Prostate gland (tissue), 2 donors: ENCODE measurements around the gene CMA1. TPM values are rescaled to one million over a fixed set of nuclear protein-coding genes. Genes with fewer than 3 reads are reported as not detected.
"Not testable (repeated sequence)": the region's sequence is repeated elsewhere in the genome, so short reads cannot be mapped to it uniquely, and the experiment has no call there.

ENCODE experiments used
- DNase-seq: peaks from one replicate; pipeline ENCODE4 v3.0.0-alpha.2; 2019; ENCODE audit warnings: low spot score
- H3K27ac ChIP-seq, 2 donors: fragments of 200-600 bp; sonication (generic); 2 replicates each; pipeline ENCODE4 v1.5.1; 2017 to 2019
- H3K27me3 ChIP-seq: fragments of 200-600 bp; sonication (generic); replicated peaks from 2 replicates; pipeline ENCODE4 v1.5.1; 2019; ENCODE audit not compliant: insufficient read depth
- H3K36me3 ChIP-seq, 2 donors: fragments of 200-600 bp; sonication (generic); 1 replicate in 1 of 2; 2 replicates in 1 of 2; pipeline versions ENCODE4 v1.5.1 to v1.8.1; 2017 to 2019
- H3K4me1 ChIP-seq: fragments of 200-600 bp; sonication (generic); replicated peaks from 2 replicates; pipeline ENCODE4 v1.5.1; 2019
- H3K4me3 ChIP-seq, 2 donors: fragments of 200-600 bp; sonication (generic); 2 replicates each; pipeline ENCODE4 v1.5.1; 2017 to 2019
- H3K9me3 ChIP-seq: fragments of 200-600 bp; sonication (generic); 2 replicates; pipeline ENCODE4 v1.5.1; 2017
- POLR2A ChIP-seq: fragments of 450-650 bp; IDR thresholded peaks from one replicate; pipeline ENCODE4 v1.6.1; 2016; ENCODE audit warnings: antibody characterized with exemption, mild to moderate bottlenecking
- POLR2AphosphoS5 ChIP-seq: sonication (generic); formaldehyde crosslinking; IDR thresholded peaks from one replicate; pipeline ENCODE4 v1.6.1; 2017; ENCODE audit warnings: antibody characterized with exemption
- WGBS: methylation state at CpG from one replicate; pipeline ENCODE4 v1.1.5; 2018; 5-methylcytosine and 5-hydroxymethylcytosine counted together
- intact Hi-C: fragments of 100-400 bp; cut with DNase I; formaldehyde crosslinking; loops from one replicate; pipeline ENCODE4 v1.14.2; 2022
- total RNA-seq, 2 donors: library from RNA; depleted of rRNA; stranded (reverse); fragments of >200 nt; gene quantifications; one replicate each; pipeline ENCODE4 v1.1.0, GENCODE V29; 2016
- TF ChIP-seq, protein P1 (sequence below), 4 experiments: fragments of 200-600 bp in 2 of 4; fragments of 450-650 bp in 2 of 4; sonication (generic) in 2 of 4; IDR thresholded peaks; 1 replicate in 3 of 4; 2 replicates in 1 of 4; pipeline ENCODE4 v1.5.1; 2016 to 2019; ENCODE audit warnings: antibody characterized with exemption in 4 of 4, mild to moderate bottlenecking in 2 of 4, moderate library complexity in 2 of 4

Gene CMA1
- total RNA-seq, 2 donors from 2014 or later = not detected

DNA sequence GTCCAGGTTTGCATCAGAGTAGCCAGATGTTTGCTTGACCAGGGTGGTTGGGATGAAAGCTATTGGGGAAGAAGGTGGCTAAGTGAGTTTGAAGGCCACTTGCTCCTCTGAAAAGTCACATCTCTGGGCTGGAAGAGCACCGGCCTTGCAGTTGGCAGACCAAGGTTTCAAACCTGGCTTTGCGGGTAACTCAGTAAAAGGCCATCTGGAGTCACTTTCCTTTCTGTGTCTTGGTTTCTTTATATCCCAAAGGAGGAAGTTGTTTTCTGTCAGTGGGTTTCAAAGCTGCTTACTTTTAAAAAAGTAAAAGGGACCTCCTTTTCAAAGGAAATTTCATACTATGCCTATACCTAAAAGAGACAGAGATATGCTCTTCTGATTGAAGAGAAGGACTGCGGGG is 26.2 kb upstream of the CMA1 start:
- WGBS = 69% methylated on average over 3 of the region's 3 CpGs
- intact Hi-C loops = no loop called here

DNA sequence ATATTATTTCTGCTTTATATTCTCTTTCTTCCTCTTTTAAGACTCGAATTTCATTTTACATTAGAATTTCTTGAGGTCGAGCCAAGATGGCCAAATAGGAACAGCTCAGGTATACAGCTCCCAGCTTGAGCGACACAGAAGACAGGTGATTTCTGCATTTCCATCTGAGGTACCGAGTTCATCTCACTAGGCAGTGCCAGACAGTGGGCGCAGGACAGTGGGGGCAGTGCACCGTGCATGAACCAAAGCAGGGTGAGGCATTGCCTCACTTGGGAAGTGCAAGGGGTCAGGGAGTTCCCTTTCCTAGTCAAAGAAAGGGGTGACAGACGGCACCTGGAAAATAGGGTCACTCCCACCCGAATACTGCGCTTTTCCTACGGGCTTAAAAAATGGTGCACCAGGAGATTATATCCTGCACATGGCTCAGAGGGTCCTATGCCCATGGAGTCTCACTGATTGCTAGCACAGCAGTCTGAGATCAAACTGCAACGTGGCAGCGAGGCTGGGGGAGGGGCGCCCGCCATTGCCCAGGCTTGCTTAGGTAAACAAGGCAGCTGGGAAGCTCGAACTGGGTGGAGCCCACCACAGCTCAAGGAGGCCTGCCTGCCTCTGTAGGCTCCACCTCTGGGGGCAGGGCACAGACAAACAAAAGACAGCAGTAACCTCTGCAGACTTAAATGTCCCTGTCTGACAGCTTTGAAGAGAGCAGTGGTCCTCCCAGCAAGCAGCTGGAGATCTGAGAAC is 18.0 kb upstream of the CMA1 start:
- WGBS = 74% methylated on average over 14 of the region's 15 CpGs
- intact Hi-C loops, H3K4me1 ChIP-seq: not testable (repeated sequence)

More for the DNA sequence above, 26.2 kb upstream of the CMA1 start:
- DNase-seq = no peak
- Histone ChIP-seq H3K36me3 (no peaks in the 10 kb centered on the region), H3K27me3 (no peaks in the 10 kb centered on the region), H3K4me1 (no peaks in the 10 kb centered on the region), H3K9me3 (no peaks in the 10 kb centered on the region), H3K27ac (no peak overlapping the region), H3K4me3 (no peak overlapping the region)
- no peak for TF ChIP-seq POLR2AphosphoS5
- TF ChIP-seq POLR2A = no peak
- TF ChIP-seq, protein P1, sequence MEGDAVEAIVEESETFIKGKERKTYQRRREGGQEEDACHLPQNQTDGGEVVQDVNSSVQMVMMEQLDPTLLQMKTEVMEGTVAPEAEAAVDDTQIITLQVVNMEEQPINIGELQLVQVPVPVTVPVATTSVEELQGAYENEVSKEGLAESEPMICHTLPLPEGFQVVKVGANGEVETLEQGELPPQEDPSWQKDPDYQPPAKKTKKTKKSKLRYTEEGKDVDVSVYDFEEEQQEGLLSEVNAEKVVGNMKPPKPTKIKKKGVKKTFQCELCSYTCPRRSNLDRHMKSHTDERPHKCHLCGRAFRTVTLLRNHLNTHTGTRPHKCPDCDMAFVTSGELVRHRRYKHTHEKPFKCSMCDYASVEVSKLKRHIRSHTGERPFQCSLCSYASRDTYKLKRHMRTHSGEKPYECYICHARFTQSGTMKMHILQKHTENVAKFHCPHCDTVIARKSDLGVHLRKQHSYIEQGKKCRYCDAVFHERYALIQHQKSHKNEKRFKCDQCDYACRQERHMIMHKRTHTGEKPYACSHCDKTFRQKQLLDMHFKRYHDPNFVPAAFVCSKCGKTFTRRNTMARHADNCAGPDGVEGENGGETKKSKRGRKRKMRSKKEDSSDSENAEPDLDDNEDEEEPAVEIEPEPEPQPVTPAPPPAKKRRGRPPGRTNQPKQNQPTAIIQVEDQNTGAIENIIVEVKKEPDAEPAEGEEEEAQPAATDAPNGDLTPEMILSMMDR (IDR thresholded peaks at IDR 0.05) = no peak

DNA sequence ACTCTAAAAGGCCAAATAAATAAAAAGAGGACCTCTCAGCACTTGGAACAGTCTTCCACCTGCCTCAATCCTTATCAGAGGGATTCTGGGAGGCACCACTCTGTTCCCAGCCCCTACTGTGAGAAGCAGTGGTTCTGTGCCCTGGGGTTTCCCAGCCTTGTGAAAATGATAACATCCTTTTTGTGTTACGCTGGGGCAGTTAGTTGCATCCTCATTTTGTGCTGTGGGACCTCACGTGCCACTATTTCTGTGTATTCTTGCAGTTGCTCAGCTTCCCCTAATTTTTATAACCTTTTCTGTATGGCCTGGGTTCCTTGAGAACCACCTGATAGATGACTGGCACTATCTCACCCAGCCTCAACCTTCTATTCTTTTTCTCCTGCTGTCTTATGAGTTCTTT is 10.8 kb upstream of the CMA1 start:
- no peaks in the 10 kb centered on the region for H3K9me3 ChIP-seq
- TF ChIP-seq POLR2A = no peak
- TF ChIP-seq, protein P1 (IDR thresholded peaks at IDR 0.05) = no peak
- no peak for TF ChIP-seq POLR2AphosphoS5
- H3K4me1 ChIP-seq = no peaks in the 10 kb centered on the region
- no peaks in the 10 kb centered on the region for H3K27me3 ChIP-seq
- 77% methylated on average over 2 of the region's 2 CpGs for WGBS
- intact Hi-C loops = no loop called here
- H3K4me3 ChIP-seq = no peak overlapping the region
- DNase-seq = no peak
- H3K36me3 ChIP-seq = no peaks in the 10 kb centered on the region
- H3K27ac ChIP-seq = no peak overlapping the region

More for the DNA sequence above, 18.0 kb upstream of the CMA1 start:
- not testable (repeated sequence) for H3K27me3 ChIP-seq, H3K36me3 ChIP-seq, H3K4me3 ChIP-seq, H3K27ac ChIP-seq, H3K9me3 ChIP-seq, DNase-seq

DNA sequence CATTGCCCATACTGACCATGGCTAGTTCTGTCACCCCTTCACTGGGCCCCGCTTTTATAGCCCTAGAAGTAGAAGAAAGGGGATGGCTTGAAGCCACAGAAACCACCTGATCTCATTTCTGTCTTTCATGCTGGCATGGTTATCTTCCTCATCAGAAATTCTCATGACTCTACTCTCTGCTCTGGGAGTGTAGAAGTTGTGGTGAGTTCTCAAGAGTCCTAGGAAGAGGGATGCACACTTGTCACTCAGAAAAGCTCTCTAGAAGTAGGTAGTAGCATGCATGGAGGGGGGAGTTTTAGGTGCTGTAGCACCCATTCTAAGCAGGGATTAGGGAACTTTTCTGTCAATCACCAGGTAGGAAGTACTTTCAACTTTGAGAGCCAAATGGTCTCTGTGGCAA is 6.1 kb upstream of the CMA1 start:
- WGBS = 62% methylated on average over 1 of the region's 1 CpG
- no peak for DNase-seq
- Histone ChIP-seq H3K4me1 (no peaks in the 10 kb centered on the region), H3K9me3 (no peaks in the 10 kb centered on the region), H3K4me3 (no peak overlapping the region), H3K27ac (no peak overlapping the region), H3K36me3 (no peaks in the 10 kb centered on the region), H3K27me3 (no peaks in the 10 kb centered on the region)
- TF ChIP-seq POLR2AphosphoS5 (no peak), POLR2A (no peak)
- TF ChIP-seq, protein P1 (IDR thresholded peaks at IDR 0.05) = no peak
- intact Hi-C loops = no loop called here

DNA sequence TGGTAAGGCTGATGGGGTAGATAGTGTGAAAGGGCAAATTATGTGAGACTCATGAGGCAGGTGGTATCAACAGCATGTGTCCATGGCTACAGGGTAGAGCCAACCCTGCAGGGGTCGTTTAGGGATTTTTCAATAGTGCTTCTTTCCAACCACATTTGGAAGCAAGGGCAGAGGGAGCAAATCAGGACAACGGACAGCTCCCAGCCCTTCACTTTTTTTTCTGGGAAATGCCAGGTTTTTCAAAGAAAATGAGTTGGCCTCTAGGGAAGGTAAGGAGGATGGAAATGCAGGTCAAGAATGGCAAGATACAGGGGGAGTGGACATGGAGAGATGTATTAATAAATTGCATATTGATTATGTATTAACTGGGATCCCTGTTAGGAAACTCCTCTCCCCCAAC is 4.9 kb upstream of the CMA1 start:
- Histone ChIP-seq H3K27ac (no peak overlapping the region), H3K27me3 (no peaks in the 10 kb centered on the region), H3K36me3 (no peaks in the 10 kb centered on the region), H3K4me1 (no peaks in the 10 kb centered on the region), H3K9me3 (no peaks in the 10 kb centered on the region), H3K4me3 (no peak overlapping the region)
- TF ChIP-seq, protein P1 (IDR thresholded peaks at IDR 0.05) = no peak
- TF ChIP-seq POLR2A (no peak), POLR2AphosphoS5 (no peak)
- DNase-seq = no peak
- 7% methylated on average over 2 of the region's 2 CpGs for WGBS
- intact Hi-C loops = no loop called here
